ENCODE measurements around the gene MT1B. TPM values are rescaled to one million over a fixed set of nuclear protein-coding genes. Genes with fewer than 3 reads are reported as not detected.
A peak's percentile ranks its signal among the peaks of the same experiment; 100 is the strongest.

Gene MT1B
- polyA plus RNA-seq, 1 donor from 2014 or later: not detected

- H3K9ac ChIP-seq (ENCODE audit: low read length): no peak overlapping the region
Measured at GRCh38 chr16:56607675-56608042, 44.0 kb upstream of the MT1B start.

More at GRCh38 chr16:56607675-56608042, 44.0 kb upstream of the MT1B start:
- Histone ChIP-seq H3K4me2 (ENCODE audit: low read length) (no peak overlapping the region), H4K20me1 (ENCODE audit: insufficient read depth) (no peaks in the 10 kb centered on the region), H3K4me3 (ENCODE audit: low read length) (peak overlapping the region; percentile 62), H3K27me3 (ENCODE audit: insufficient read depth, low read depth, low read length) (peaks cover 52% of the 10 kb centered on the region), H3K27ac (ENCODE audit: low read length) (no peak overlapping the region), H3F3A (ENCODE audit: insufficient read depth, low read length, poor library complexity, severe bottlenecking) (no peaks in the 10 kb centered on the region), H3K36me3 (ENCODE audit: insufficient read depth, low read length) (no peaks in the 10 kb centered on the region), H2AFZ (ENCODE audit: low read depth, low read length) (no peak overlapping the region), H3K9me3 (ENCODE audit: low read length) (no peaks in the 10 kb centered on the region), H3K79me2 (replicated peaks; ENCODE audit: insufficient read depth, low read length) (no peaks in the 10 kb centered on the region), H3K9me2 (ENCODE audit: insufficient read depth, low read length) (no peaks in the 10 kb centered on the region)
- TF ChIP-seq TAF1 (IDR thresholded peaks at IDR 0.05; ENCODE audit: low read depth): no peak
- no peak for TF ChIP-seq RAD21 (conservative IDR thresholded peaks at IDR 0.05)
- no peak for TF ChIP-seq SMC3 (conservative IDR thresholded peaks at IDR 0.05; ENCODE audit: poor library complexity)
- TF ChIP-seq MXI1 (conservative IDR thresholded peaks at IDR 0.05; ENCODE audit: poor library complexity, severe bottlenecking): no peak
- TF ChIP-seq EP300 (conservative IDR thresholded peaks at IDR 0.05; ENCODE audit: poor library complexity, severe bottlenecking): no peak
- TF ChIP-seq EZH2 (IDR thresholded peaks at IDR 0.05; ENCODE audit: borderline replicate concordance, insufficient read depth, low read length, poor library complexity, severe bottlenecking): no peak
- no peak for TF ChIP-seq POLR2AphosphoS5 (IDR thresholded peaks at IDR 0.05)
- TF ChIP-seq CTCF (IDR thresholded peaks at IDR 0.05; ENCODE audit: poor library complexity, severe bottlenecking): no peak
- TF ChIP-seq REST (IDR thresholded peaks at IDR 0.05; ENCODE audit: borderline replicate concordance): no peak
